GM21786 (cell line): ENCODE results near the gene BCAP29.

ENCODE experiments used
- ATAC-seq: cut with Tn5 transposase; IDR thresholded peaks from one replicate; pipeline ENCODE4 v1.9.1; 2021; ENCODE audit not compliant: unreplicated experiment

Gene BCAP29

GRCh38 chr7:107661865-107662379, 81.9 kb downstream of the BCAP29 start:
- ATAC-seq: no peak

GRCh38 chr7:107663196-107663595, 83.2 kb downstream of the BCAP29 start:
- ATAC-seq: no peak

DNA sequence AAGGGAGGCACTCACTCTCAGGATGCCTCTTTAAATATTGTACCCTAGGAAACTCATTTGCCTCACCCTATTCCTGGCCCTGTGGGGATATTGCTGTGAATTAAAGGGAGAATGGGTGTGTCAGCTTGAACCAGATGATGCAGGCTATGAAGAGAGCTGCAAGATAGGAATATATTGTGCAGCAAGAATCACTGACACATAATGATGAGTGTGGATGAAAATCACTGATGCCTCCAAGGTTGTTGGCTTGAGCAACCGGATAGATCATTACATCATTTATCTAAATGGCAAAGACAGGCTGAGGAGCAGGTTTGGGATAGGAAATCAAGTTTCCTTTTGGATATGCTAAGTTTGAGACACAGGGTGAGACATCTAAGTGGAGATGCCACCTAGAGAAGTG, 86.7 kb downstream of the BCAP29 start:
- ATAC-seq: no peak

DNA sequence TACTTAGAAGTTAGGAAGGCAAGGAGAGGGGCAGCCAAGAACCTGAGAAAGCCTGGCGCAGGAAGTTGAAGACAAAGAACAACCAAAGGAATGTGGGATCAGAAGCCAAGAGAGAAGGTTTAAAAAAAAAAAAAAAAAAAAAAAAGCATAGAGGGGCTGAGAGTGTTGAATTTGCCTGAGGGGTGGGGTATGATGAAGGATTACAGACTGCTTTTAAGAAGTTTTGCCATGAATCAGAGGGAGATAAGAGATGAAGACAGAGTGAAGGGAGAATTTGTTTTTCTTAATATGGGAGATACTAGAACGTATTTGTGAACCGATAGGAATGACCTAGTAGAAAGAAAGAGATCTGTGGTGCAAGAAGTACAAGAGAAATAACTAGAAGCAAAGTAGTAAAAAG, 87.3 kb downstream of the BCAP29 start:
- ATAC-seq: no peak

DNA sequence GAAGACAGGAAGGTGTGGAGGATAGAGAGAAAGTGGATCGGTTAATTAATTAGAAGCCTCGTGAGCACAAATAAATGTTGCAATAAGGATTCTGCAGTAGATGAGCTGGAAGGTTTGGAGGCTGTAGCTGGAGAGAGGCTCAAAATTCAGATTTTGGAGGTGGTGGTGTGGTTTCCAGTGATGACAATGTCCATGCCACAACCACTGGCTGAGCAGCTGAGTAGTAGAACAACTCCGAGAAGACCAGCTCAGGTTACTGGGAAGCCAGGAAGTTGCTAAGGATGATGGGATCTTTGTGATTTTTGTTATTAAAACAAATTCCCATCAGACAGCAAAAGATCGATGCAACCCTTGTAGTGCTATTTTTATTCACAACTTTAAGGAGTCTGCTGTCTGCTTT, 88.2 kb downstream of the BCAP29 start:
- no peak for ATAC-seq
